Omental fat pad (tissue), 4 donors: ENCODE data around the gene CTDSPL. TPM values are rescaled to one million over a fixed set of nuclear protein-coding genes. Genes with fewer than 3 reads are reported as not detected.

ENCODE experiments used
- ATAC-seq: fragments of 150-250 bp; one replicate; pipeline ENCODE4 v1.9.1; 2016; ENCODE audit warnings: mild to moderate bottlenecking, moderate library complexity; ENCODE audit not compliant: low FRiP score
- DNase-seq: peaks from one replicate; pipeline ENCODE4 v3.0.0-alpha.2; 2019; ENCODE audit warnings: low spot score
- total RNA-seq, 4 donors: library from RNA; depleted of rRNA; stranded (reverse); fragments of >200 nt; gene quantifications; one replicate each; pipeline ENCODE4 v1.1.0, GENCODE V29; 2016
- TF ChIP-seq, protein P1 (sequence below), 3 donors: fragments of 450-650 bp; IDR thresholded peaks; one replicate each; pipeline ENCODE4 v1.5.1; 2016 to 2017; ENCODE audit warnings: antibody characterized with exemption in 3 of 3, mild to moderate bottlenecking in 3 of 3, moderate library complexity in 2 of 3

Gene CTDSPL
- total RNA-seq, 4 donors from 2014 or later, result 23.9 to 41.8 (median 33.2) TPM

DNA sequence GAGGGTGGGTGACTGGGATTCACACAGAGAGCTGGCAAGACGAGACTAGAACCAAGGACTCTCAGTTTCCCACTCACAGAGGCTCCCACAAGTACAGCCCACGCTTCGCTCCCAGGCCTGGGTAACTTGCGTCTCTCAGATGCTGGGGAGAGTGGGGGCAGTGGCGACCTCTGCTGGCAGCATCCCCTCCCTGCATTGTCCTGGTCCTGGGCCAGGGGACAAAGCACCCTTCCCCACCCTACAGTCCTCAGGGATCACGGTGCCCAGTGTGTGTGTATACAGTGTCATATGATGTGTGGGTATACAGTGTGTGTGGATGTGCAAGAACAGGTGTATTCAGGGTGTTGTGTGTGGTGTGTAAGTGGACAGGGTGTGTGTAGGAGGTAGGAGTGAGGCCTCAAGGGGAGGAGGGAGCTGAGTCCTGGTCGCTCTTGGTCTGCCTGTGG is 141.7 kb downstream of the CTDSPL start:
- ATAC-seq (peak; percentile 39), DNase-seq (peak; percentile 69)
- TF ChIP-seq, protein P1, sequence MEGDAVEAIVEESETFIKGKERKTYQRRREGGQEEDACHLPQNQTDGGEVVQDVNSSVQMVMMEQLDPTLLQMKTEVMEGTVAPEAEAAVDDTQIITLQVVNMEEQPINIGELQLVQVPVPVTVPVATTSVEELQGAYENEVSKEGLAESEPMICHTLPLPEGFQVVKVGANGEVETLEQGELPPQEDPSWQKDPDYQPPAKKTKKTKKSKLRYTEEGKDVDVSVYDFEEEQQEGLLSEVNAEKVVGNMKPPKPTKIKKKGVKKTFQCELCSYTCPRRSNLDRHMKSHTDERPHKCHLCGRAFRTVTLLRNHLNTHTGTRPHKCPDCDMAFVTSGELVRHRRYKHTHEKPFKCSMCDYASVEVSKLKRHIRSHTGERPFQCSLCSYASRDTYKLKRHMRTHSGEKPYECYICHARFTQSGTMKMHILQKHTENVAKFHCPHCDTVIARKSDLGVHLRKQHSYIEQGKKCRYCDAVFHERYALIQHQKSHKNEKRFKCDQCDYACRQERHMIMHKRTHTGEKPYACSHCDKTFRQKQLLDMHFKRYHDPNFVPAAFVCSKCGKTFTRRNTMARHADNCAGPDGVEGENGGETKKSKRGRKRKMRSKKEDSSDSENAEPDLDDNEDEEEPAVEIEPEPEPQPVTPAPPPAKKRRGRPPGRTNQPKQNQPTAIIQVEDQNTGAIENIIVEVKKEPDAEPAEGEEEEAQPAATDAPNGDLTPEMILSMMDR (IDR thresholded peaks at IDR 0.05), result peak in 1 of 3 donors; percentile 3

DNA sequence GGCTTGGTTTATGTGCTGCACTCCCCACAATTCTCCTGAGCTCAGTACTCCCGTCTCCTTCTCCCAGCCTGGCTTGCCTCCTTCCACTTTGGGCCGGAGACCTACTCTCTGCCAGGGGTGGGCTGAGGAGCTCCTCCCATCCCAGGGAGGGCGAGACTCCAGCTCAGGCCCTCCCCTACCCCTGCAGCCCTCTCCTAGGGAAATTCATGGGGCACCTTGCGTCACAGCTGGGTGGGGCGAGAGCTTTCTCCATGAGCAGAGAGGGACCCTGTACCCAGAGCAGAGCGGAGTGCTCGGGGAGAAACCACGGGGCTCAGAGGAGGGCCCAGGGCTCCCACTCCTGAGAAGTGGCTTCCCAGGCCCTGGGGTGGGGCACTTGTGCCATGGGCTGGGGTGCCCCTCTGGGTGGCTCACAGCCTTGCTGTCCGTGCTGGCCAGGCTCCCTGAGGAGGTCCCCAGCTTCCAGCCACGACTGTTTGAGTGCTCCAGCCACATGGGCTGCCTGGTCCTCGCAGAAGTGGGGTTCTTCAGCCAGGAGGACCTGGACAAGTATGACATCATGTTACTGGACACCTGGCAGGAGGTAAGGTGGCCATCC is 142.2 kb downstream of the CTDSPL start:
- ATAC-seq, result no peak
- TF ChIP-seq, protein P1 (IDR thresholded peaks at IDR 0.05), result no peak
- DNase-seq, result no peak

DNA sequence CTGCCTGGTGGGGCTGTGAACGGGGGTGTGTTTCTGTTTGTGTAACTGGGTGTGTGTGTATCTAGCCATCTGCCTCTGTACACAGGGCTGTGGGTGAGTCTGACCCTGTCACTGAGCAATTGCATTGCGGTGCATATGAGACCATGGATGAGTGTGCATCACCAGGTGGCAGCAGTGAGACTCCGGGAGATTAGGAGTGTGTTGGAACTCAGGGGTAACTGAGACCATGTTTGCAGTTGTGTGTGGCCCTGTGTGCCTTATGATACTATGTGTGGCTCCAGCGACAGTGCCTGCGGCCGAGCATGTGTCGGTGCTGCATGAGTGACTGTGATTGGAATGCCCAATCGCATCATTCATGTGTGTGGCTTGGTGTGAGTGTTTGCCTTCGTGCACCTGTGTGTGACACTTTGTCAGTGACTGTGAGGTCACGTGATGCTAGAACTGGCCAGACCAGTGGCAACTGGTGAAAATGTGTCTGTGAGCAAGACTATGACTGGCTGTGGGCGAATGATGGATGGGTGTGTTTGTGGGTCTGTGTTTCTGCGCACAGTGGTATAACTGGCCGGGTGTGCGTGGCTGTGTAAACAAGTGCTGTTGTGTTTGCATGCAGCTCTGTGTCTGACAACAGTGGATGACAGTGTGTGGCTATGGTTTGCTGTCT is 142.9 kb downstream of the CTDSPL start:
- TF ChIP-seq, protein P1 (IDR thresholded peaks at IDR 0.05), result no peak
- peak; percentile 39 for ATAC-seq

DNA sequence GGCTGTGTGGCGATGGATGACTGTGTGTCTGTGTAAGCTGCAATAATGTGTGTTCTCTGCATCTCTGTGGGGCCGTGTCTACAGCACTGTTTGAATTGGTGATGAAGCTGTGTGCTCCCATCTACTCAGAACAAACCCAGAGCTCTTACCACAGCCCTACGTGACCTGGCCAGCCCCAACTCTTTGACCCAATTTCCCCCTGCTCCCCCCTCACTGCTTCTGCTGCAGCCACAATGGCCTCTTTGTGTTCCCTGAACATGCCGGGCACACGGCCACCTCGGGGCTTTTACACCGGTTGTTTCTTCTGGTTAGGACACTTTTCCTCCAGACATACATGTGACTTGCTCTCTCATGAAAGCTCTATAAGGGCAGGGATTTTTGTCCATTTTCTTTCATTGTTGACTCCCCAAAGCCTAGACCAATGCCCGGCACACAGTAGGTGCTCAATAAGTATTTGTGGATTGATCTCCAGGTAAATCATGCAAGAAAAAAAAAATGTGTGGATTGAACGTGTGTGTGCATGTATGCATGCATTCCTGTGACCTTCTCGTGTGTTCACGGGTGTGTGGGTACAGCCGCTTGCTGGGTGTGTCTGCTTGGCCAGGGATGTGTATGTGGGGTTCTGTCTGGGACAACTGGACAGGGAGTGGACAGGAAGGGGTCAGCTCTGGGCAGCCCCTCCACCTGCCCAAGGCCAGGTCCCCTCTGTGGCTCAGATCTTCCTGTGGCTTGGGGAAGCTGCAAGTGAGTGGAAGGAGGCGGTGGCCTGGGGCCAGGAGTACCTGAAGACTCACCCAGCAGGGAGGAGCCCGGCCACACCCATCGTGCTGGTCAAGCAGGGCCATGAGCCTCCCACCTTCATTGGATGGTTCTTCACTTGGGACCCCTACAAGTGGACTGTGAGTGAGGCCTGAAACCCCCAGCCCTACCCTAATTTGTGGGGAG is 143.7 kb downstream of the CTDSPL start:
- DNase-seq (no peak), ATAC-seq (no peak)
- TF ChIP-seq, protein P1 (IDR thresholded peaks at IDR 0.05), result no peak

More for the DNA sequence above, 142.9 kb downstream of the CTDSPL start:
- peak; percentile 74 for DNase-seq

DNA sequence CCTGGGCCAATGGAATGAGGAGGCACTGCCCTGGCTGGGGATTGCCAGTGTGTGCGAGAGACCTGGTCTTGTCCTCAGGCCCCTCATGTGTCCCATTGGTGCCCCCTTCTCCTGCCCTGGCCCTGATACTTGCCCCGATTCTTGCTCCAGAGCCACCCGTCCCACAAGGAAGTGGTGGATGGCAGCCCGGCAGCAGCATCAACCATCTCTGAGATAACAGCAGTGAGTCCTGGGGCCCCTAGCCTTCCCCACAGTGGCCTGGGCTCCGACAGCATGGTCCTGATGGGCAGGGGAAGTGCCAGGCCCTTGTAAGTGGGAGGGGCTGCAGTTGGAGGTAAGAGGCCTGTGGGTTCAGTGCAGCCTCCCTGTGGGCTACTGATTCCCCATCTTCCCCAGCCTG is 144.4 kb downstream of the CTDSPL start:
- no peak for DNase-seq
- ATAC-seq, result no peak
- TF ChIP-seq, protein P1 (IDR thresholded peaks at IDR 0.05), result no peak

DNA sequence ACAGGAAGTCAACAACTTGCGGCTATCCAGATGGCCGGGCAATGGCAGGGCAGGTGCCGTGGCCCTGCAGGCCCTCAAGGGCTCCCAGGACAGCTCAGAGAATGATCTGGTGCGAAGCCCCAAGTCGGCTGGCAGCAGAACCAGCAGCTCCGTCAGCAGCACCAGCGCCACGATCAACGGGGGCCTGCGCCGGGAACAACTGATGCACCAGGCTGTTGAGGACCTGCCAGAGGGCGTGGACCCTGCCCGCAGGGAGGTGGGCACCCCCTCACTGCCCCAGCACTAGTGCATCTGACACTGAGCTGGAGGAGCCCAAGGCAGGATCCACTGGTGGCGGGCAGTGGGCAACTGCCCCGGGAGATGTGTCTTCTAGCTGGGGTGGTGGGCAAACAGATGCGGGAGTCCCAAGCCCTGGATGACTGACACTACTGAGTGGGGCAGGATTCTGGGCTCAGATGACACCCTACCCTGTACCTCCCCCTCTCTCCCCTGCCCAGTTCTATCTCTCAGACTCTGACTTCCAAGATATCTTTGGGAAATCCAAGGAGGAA is 144.8 kb downstream of the CTDSPL start:
- DNase-seq (no peak), ATAC-seq (no peak)
- TF ChIP-seq, protein P1 (IDR thresholded peaks at IDR 0.05), result no peak
